GM19193 (cell line): ENCODE data around the gene ARID1B.

Experiments
- POLR2A ChIP-seq: IDR thresholded peaks from 4 replicates; pipeline ENCODE4 v1.6.1; 2011; ENCODE audit not compliant: insufficient read depth, insufficient read length; ENCODE audit errors: extremely low read depth

ARID1B gene

GRCh38 chr6:157246771-157247484 is 469.8 kb downstream of the ARID1B start:
- no peak for TF ChIP-seq POLR2A

GRCh38 chr6:157248264-157248663 is 471.1 kb downstream of the ARID1B start:
- no peak for TF ChIP-seq POLR2A

- TF ChIP-seq POLR2A, result no peak
Observed at GRCh38 chr6:157249826-157250225, 472.6 kb downstream of the ARID1B start.

- no peak for TF ChIP-seq POLR2A
Observed at GRCh38 chr6:157251586-157252247, 474.5 kb downstream of the ARID1B start.

GRCh38 chr6:157253017-157253416 is 475.8 kb downstream of the ARID1B start:
- TF ChIP-seq POLR2A, result no peak

GRCh38 chr6:157253699-157254098 is 476.5 kb downstream of the ARID1B start:
- TF ChIP-seq POLR2A, result no peak

GRCh38 chr6:157254538-157254937 is 477.4 kb downstream of the ARID1B start:
- no peak for TF ChIP-seq POLR2A

- no peak for TF ChIP-seq POLR2A
Observed at GRCh38 chr6:157255079-157255478, 477.9 kb downstream of the ARID1B start.

GRCh38 chr6:157258878-157259277 is 481.7 kb downstream of the ARID1B start:
- TF ChIP-seq POLR2A, result no peak

- TF ChIP-seq POLR2A, result no peak
Observed at GRCh38 chr6:157259443-157259842, 482.3 kb downstream of the ARID1B start.
